GM19351 (cell line): ENCODE results near the gene SNRPD1.
A peak's percentile ranks its signal among the peaks of the same experiment; 100 is the strongest.
"Not testable (repeated sequence)": the region's sequence is repeated elsewhere in the genome, so short reads cannot be mapped to it uniquely, and the experiment has no call there.

Experiments
- ATAC-seq: cut with Tn5 transposase; IDR thresholded peaks from one replicate; pipeline ENCODE4 v1.9.1; 2021; ENCODE audit warnings: mild to moderate bottlenecking, moderate library complexity; ENCODE audit not compliant: unreplicated experiment

SNRPD1 gene

GRCh38 chr18:21612125-21613039 lies at the start of gene SNRPD1:
Gene SNRPD1, plus strand, starts transcription at chr18:21612314. Its CDS starts 116 bp downstream, at chr18:21612430.
- peak; percentile 98 for ATAC-seq

- no peak for ATAC-seq
Observed at GRCh38 chr18:21571772-21572171, 40.3 kb upstream of the SNRPD1 start.

- ATAC-seq: no peak
Observed at GRCh38 chr18:21575656-21576055, 36.5 kb upstream of the SNRPD1 start.

GRCh38 chr18:21584391-21584790 lies 27.7 kb upstream of the SNRPD1 start:
- no peak for ATAC-seq

GRCh38 chr18:21592361-21592760 lies 19.8 kb upstream of the SNRPD1 start:
- ATAC-seq: not testable (repeated sequence)

GRCh38 chr18:21593540-21594257 lies 18.4 kb upstream of the SNRPD1 start:
- no peak for ATAC-seq

- ATAC-seq: no peak
Observed at GRCh38 chr18:21597620-21598019, 14.5 kb upstream of the SNRPD1 start.

- ATAC-seq: no peak
Observed at GRCh38 chr18:21598726-21599584, 13.2 kb upstream of the SNRPD1 start.

GRCh38 chr18:21599585-21600525 lies 12.3 kb upstream of the SNRPD1 start:
- ATAC-seq: peak; percentile 37

GRCh38 chr18:21600526-21601410 lies 11.3 kb upstream of the SNRPD1 start, which contains the start of gene ESCO1:
Gene ESCO1, minus strand, starts transcription at chr18:21600704. Its CDS starts 25,861 bp downstream, at chr18:21574843.
- ATAC-seq: peak; percentile 84

GRCh38 chr18:21602299-21602587 lies 9.9 kb upstream of the SNRPD1 start:
- ATAC-seq: no peak

- no peak for ATAC-seq
Observed at GRCh38 chr18:21604671-21605070, 7.4 kb upstream of the SNRPD1 start.

- ATAC-seq: no peak
Observed at GRCh38 chr18:21605213-21605612, 6.9 kb upstream of the SNRPD1 start.

- peak; percentile 1 for ATAC-seq
Observed at GRCh38 chr18:21611401-21612124, 551 bp upstream of the SNRPD1 start.

- not testable (repeated sequence) for ATAC-seq
Observed at GRCh38 chr18:21621640-21622039, 9.5 kb downstream of the SNRPD1 start.

- ATAC-seq: peak; percentile 94
Observed at GRCh38 chr18:21629089-21629832, 17.1 kb downstream of the SNRPD1 start.

- no peak for ATAC-seq
Observed at GRCh38 chr18:21632393-21632792, 20.3 kb downstream of the SNRPD1 start.
